Measurements from ENCODE around the gene HPSE2. TPM values are rescaled to one million over a fixed set of nuclear protein-coding genes. Genes with fewer than 3 reads are reported as not detected.

HPSE2 gene
- total RNA-seq, 1 donor from 2014 or later: not detected

GRCh38 chr10:99115703-99116102 is 119.9 kb downstream of the HPSE2 start:
- H3K4me1 Mint-ChIP-seq (ENCODE audit: unreplicated experiment): no peaks in the 10 kb centered on the region
- H3K4me3 Mint-ChIP-seq (ENCODE audit: unreplicated experiment): no peak overlapping the region
- no peaks in the 10 kb centered on the region for H3K36me3 Mint-ChIP-seq (ENCODE audit: low read depth, unreplicated experiment)
- H3K9me3 Mint-ChIP-seq (ENCODE audit: unreplicated experiment): no peaks in the 10 kb centered on the region
- peaks cover 1% of the 10 kb centered on the region for H3K27me3 Mint-ChIP-seq (ENCODE audit: unreplicated experiment)
- no peak overlapping the region for H3K27ac Mint-ChIP-seq (ENCODE audit: unreplicated experiment)
- DNase-seq (ENCODE audit: low spot score): no peak
- TF ChIP-seq CTCF (IDR thresholded peaks at IDR 0.05; ENCODE audit: unreplicated experiment): no peak

- H3K4me1 Mint-ChIP-seq (ENCODE audit: unreplicated experiment): no peaks in the 10 kb centered on the region
- H3K4me3 Mint-ChIP-seq (ENCODE audit: unreplicated experiment): no peak overlapping the region
- H3K36me3 Mint-ChIP-seq (ENCODE audit: low read depth, unreplicated experiment): no peaks in the 10 kb centered on the region
- H3K9me3 Mint-ChIP-seq (ENCODE audit: unreplicated experiment): no peaks in the 10 kb centered on the region
- no peak for TF ChIP-seq CTCF (IDR thresholded peaks at IDR 0.05; ENCODE audit: unreplicated experiment)
- no peaks in the 10 kb centered on the region for H3K27me3 Mint-ChIP-seq (ENCODE audit: unreplicated experiment)
- DNase-seq (ENCODE audit: low spot score): no peak
- H3K27ac Mint-ChIP-seq (ENCODE audit: unreplicated experiment): no peak overlapping the region
Measured at GRCh38 chr10:99085358-99085757, 150.3 kb downstream of the HPSE2 start.

GRCh38 chr10:99084161-99084560 is 151.5 kb downstream of the HPSE2 start:
- H3K36me3 Mint-ChIP-seq (ENCODE audit: low read depth, unreplicated experiment): no peaks in the 10 kb centered on the region
- no peak for TF ChIP-seq CTCF (IDR thresholded peaks at IDR 0.05; ENCODE audit: unreplicated experiment)
- no peaks in the 10 kb centered on the region for H3K27me3 Mint-ChIP-seq (ENCODE audit: unreplicated experiment)
- no peak for DNase-seq (ENCODE audit: low spot score)
- no peaks in the 10 kb centered on the region for H3K4me1 Mint-ChIP-seq (ENCODE audit: unreplicated experiment)
- no peak overlapping the region for H3K27ac Mint-ChIP-seq (ENCODE audit: unreplicated experiment)
- H3K9me3 Mint-ChIP-seq (ENCODE audit: unreplicated experiment): no peaks in the 10 kb centered on the region
- H3K4me3 Mint-ChIP-seq (ENCODE audit: unreplicated experiment): no peak overlapping the region

- Mint-ChIP-seq H3K4me3 (ENCODE audit: unreplicated experiment) (no peak overlapping the region), H3K36me3 (ENCODE audit: low read depth, unreplicated experiment) (no peaks in the 10 kb centered on the region), H3K4me1 (ENCODE audit: unreplicated experiment) (no peaks in the 10 kb centered on the region), H3K9me3 (ENCODE audit: unreplicated experiment) (no peaks in the 10 kb centered on the region), H3K27me3 (ENCODE audit: unreplicated experiment) (no peaks in the 10 kb centered on the region), H3K27ac (ENCODE audit: unreplicated experiment) (no peak overlapping the region)
- no peak for TF ChIP-seq CTCF (IDR thresholded peaks at IDR 0.05; ENCODE audit: unreplicated experiment)
- DNase-seq (ENCODE audit: low spot score): no peak
Measured at GRCh38 chr10:99080275-99080945, 155.2 kb downstream of the HPSE2 start.

- H3K9me3 Mint-ChIP-seq (ENCODE audit: unreplicated experiment): no peaks in the 10 kb centered on the region
- no peaks in the 10 kb centered on the region for H3K36me3 Mint-ChIP-seq (ENCODE audit: low read depth, unreplicated experiment)
- no peak overlapping the region for H3K27ac Mint-ChIP-seq (ENCODE audit: unreplicated experiment)
- DNase-seq (ENCODE audit: low spot score): no peak
- no peak for TF ChIP-seq CTCF (IDR thresholded peaks at IDR 0.05; ENCODE audit: unreplicated experiment)
- H3K4me1 Mint-ChIP-seq (ENCODE audit: unreplicated experiment): no peaks in the 10 kb centered on the region
- H3K27me3 Mint-ChIP-seq (ENCODE audit: unreplicated experiment): no peaks in the 10 kb centered on the region
- H3K4me3 Mint-ChIP-seq (ENCODE audit: unreplicated experiment): no peak overlapping the region
Measured at GRCh38 chr10:99062591-99062990, 173.1 kb downstream of the HPSE2 start.

Data from endothelial cell (in vitro differentiated cells).